H9 (cell line): ENCODE data around the gene TACR2. TPM values are rescaled to one million over a fixed set of nuclear protein-coding genes. Genes with fewer than 3 reads are reported as not detected.

Experiments
- DNase-seq: peaks from one replicate; pipeline ENCODE4 v3.0.0-alpha.2; 2017
- H2AFZ ChIP-seq: one replicate; pipeline ENCODE4 v1.6.1; 2013; ENCODE audit warnings: mild to moderate bottlenecking, low read length, control low read depth, moderate library complexity
- H2AK5ac ChIP-seq: 2 replicates; pipeline ENCODE4 v1.6.1; 2013; ENCODE audit warnings: low read length, control low read depth, mixed read lengths; ENCODE audit not compliant: insufficient read length
- H2BK120ac ChIP-seq: one replicate; pipeline ENCODE4 v1.6.1; 2013; ENCODE audit warnings: low read depth, mild to moderate bottlenecking, low read length, control low read depth, inconsistent platforms; ENCODE audit not compliant: poor library complexity, severe bottlenecking
- H2BK12ac ChIP-seq: 2 replicates; pipeline ENCODE4 v1.6.1; 2013; ENCODE audit warnings: low read length, control low read depth, mixed read lengths, low read depth; ENCODE audit not compliant: insufficient read length
- H2BK15ac ChIP-seq: 2 replicates; pipeline ENCODE4 v1.6.1; 2013; ENCODE audit warnings: low read depth, low read length, control low read depth
- H2BK20ac ChIP-seq: one replicate; pipeline ENCODE4 v1.6.1; 2013; ENCODE audit warnings: low read depth, mild to moderate bottlenecking, low read length, control low read depth, inconsistent platforms; ENCODE audit not compliant: poor library complexity, severe bottlenecking
- H2BK5ac ChIP-seq: 2 replicates; pipeline ENCODE4 v1.6.1; 2013; ENCODE audit warnings: low read length, control low read depth, mixed read lengths; ENCODE audit not compliant: insufficient read length
- H3K14ac ChIP-seq: 2 replicates; pipeline ENCODE4 v1.6.1; 2013; ENCODE audit warnings: low read length, control low read depth; ENCODE audit not compliant: insufficient read depth
- H3K18ac ChIP-seq: 2 replicates; pipeline ENCODE4 v1.6.1; 2013; ENCODE audit warnings: low read depth, mild to moderate bottlenecking, mixed read lengths, low read length, control low read depth; ENCODE audit not compliant: insufficient read length
- H3K23ac ChIP-seq: 2 replicates; pipeline ENCODE4 v1.6.1; 2013; ENCODE audit warnings: low read length, control low read depth, mixed read lengths, low read depth; ENCODE audit not compliant: insufficient read length
- H3K23me2 ChIP-seq: 2 replicates; pipeline ENCODE4 v1.6.1; 2013; ENCODE audit warnings: low read depth, mild to moderate bottlenecking, mixed read lengths, low read length, control low read depth; ENCODE audit not compliant: insufficient read length, poor library complexity, severe bottlenecking
- H3K27ac ChIP-seq: 2 replicates; pipeline ENCODE4 v1.5.1; 2013; ENCODE audit warnings: low read length, control low read depth, mixed read lengths, low read depth; ENCODE audit not compliant: insufficient read length
- H3K27me3 ChIP-seq: 2 replicates; pipeline ENCODE4 v1.6.1; 2013; ENCODE audit warnings: low read length, control low read depth, inconsistent platforms; ENCODE audit not compliant: insufficient read depth
- H3K4ac ChIP-seq: 2 replicates; pipeline ENCODE4 v1.6.1; 2013; ENCODE audit warnings: low read depth, mild to moderate bottlenecking, control low read depth, inconsistent platforms, low read length, moderate library complexity
- H3K4me1 ChIP-seq: 2 replicates; pipeline ENCODE4 v1.6.1; 2013; ENCODE audit warnings: low read length, control low read depth, inconsistent platforms; ENCODE audit not compliant: insufficient read depth
- H3K4me2 ChIP-seq: 2 replicates; pipeline ENCODE4 v1.6.1; 2013; ENCODE audit warnings: low read length, control low read depth, mixed read lengths; ENCODE audit not compliant: insufficient read length, insufficient read depth
- H3K56ac ChIP-seq: 2 replicates; pipeline ENCODE4 v1.6.1; 2013; ENCODE audit warnings: low read depth, mild to moderate bottlenecking, mixed read lengths, low read length, control low read depth; ENCODE audit not compliant: insufficient read length
- H3K79me1 ChIP-seq: 2 replicates; pipeline ENCODE4 v1.6.1; 2013; ENCODE audit warnings: low read depth, mild to moderate bottlenecking, moderate library complexity, low read length, control low read depth, inconsistent platforms; ENCODE audit not compliant: insufficient read depth, poor library complexity, severe bottlenecking
- H3K79me2 ChIP-seq: 2 replicates; pipeline ENCODE4 v1.6.1; 2013; ENCODE audit warnings: low read length, control low read depth, inconsistent platforms; ENCODE audit not compliant: insufficient read depth
- H3K9ac ChIP-seq: 2 replicates; pipeline ENCODE4 v1.6.1; 2013; ENCODE audit warnings: low read length, control low read depth, mixed read lengths; ENCODE audit not compliant: insufficient read length; ENCODE audit errors: extremely low read depth
- H3K9me3 ChIP-seq: one replicate; pipeline ENCODE4 v1.6.1; 2013; ENCODE audit warnings: low read depth, low read length, inconsistent platforms; ENCODE audit not compliant: control insufficient read depth
- H3T11ph ChIP-seq: one replicate; pipeline ENCODE4 v1.6.1; 2013; ENCODE audit warnings: mild to moderate bottlenecking, low read length, control low read depth, inconsistent platforms
- H4K20me1 ChIP-seq: one replicate; pipeline ENCODE4 v1.6.1; 2013; ENCODE audit not compliant: control insufficient read depth, insufficient read length, insufficient read depth
- H4K5ac ChIP-seq: 2 replicates; pipeline ENCODE4 v1.6.1; 2013; ENCODE audit warnings: low read depth, mild to moderate bottlenecking, mixed read lengths, low read length, control low read depth; ENCODE audit not compliant: insufficient read length
- H4K8ac ChIP-seq: replicated peaks from 2 replicates; pipeline ENCODE4 v1.6.1; 2013; ENCODE audit warnings: low read length, control low read depth, mixed read lengths, low read depth; ENCODE audit not compliant: insufficient read length
- H4K91ac ChIP-seq: 2 replicates; pipeline ENCODE4 v1.6.1; 2013; ENCODE audit warnings: low read depth, mild to moderate bottlenecking, moderate library complexity, mixed read lengths, low read length, control low read depth; ENCODE audit not compliant: insufficient read length
- H3K27ac Mint-ChIP-seq, 3 experiments: 2 replicates in 2 of 3; 3 replicates in 1 of 3; pipeline ENCODE4 v1.8.0; 2020 to 2021; ENCODE audit warnings: mixed read lengths in 3 of 3, mild to moderate bottlenecking in 1 of 3, moderate library complexity in 1 of 3
- H3K27me3 Mint-ChIP-seq: 2 replicates; pipeline ENCODE4 v1.8.0; 2021; ENCODE audit warnings: low read depth, mild to moderate bottlenecking, moderate library complexity, mixed read lengths
- H3K36me3 Mint-ChIP-seq, 3 experiments: 2 replicates in 2 of 3; 3 replicates in 1 of 3; pipeline ENCODE4 v1.8.0; 2020 to 2021; ENCODE audit warnings: low read depth in 3 of 3, mixed read lengths in 3 of 3; ENCODE audit not compliant: insufficient read depth in 1 of 3
- H3K4me1 Mint-ChIP-seq, 2 experiments: 2 replicates each; pipeline ENCODE4 v1.8.0; 2020; ENCODE audit warnings: mixed read lengths in 2 of 2
- H3K4me3 Mint-ChIP-seq, 2 experiments: 2 replicates in 1 of 2; 3 replicates in 1 of 2; pipeline ENCODE4 v1.8.0; 2020 to 2021; ENCODE audit warnings: mild to moderate bottlenecking in 2 of 2, mixed read lengths in 2 of 2, moderate library complexity in 1 of 2
- H3K9me3 Mint-ChIP-seq, 2 experiments: 2 replicates in 1 of 2; 3 replicates in 1 of 2; pipeline ENCODE4 v1.8.0; 2020; ENCODE audit warnings: mild to moderate bottlenecking in 2 of 2, mixed read lengths in 2 of 2, moderate library complexity in 1 of 2
- WGBS: extraction: QIAGEN DNeasy Blood & Tissue Kit; methylation state at CpG from one replicate; pipeline ENCODE4 v1.1.7; 2013; ENCODE audit warnings: missing lambda C conversion rate, low lambda C conversion rate, mixed read lengths; ENCODE audit not compliant: insufficient read length; ENCODE audit errors: extremely low coverage; 5-methylcytosine and 5-hydroxymethylcytosine counted together
- total RNA-seq: library from RNA; stranded (reverse); gene quantifications from 2 replicates; pipeline ENCODE4 v1.2.1, GENCODE V29; 2021
- TF ChIP-seq, protein P1 (sequence below): fragments of 200-600 bp; sonication (generic); conservative IDR thresholded peaks from 3 replicates; pipeline ENCODE4 v1.8.0; 2021; ENCODE audit warnings: antibody characterized with exemption, mild to moderate bottlenecking

Gene TACR2
- total RNA-seq, 1 experiment from 2014 or later, result not detected

DNA sequence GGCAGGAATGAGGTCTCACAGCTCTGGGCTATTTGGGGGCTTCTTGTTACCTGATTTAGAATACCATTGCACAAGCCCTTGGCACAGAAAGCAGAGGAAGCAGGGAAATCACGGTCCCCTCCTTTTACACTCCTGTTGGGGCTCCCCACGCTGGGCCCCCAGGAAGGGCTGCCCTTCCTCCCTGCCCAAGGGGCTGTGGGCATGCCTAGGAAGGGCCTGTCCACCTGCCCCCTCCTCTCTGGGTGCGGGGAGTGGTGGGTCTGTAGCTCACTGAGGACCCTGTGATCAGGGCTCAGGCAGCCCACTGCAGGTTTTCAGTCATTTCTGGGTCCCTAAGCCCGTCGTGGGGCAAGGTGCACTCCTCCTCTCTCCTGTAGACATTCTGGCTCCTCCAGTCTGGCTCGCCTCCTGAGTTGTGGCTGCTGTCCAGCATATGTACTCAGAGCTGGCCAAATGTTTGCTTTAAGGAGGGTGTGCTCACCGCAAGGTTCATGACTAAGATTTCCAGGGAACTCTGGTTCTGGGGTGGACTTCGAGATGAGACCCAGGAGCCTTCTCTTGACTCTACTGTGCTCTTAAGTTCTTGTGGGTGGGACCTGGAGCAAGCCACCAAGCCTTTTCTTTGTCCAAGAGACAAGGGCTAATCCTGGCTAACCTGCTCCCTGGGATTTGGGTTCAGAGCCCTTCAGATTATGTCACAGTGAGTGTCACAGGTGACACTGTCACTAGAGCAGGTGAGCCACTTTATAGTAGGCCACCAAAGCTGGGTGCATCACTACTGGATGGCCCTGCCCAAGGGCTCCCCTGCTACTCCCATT is 56.0 kb downstream of the TACR2 start:
- peaks cover 11% of the 10 kb centered on the region for H3K79me1 ChIP-seq
- no peak overlapping the region for H2BK120ac ChIP-seq
- no peaks in the 10 kb centered on the region for H4K20me1 ChIP-seq
- H3K9me3 ChIP-seq, result no peaks in the 10 kb centered on the region
- H2BK12ac ChIP-seq, result no peak overlapping the region
- no peak for DNase-seq
- H3K27ac Mint-ChIP-seq, result peak overlapping the region; percentile 49 to 90 (median 75); a peak in 4 of 7 replicates
- no peak overlapping the region for H3K4me2 ChIP-seq
- WGBS, result no CpG with 5 or more reads among the region's 8 CpGs
- H4K5ac ChIP-seq, result no peak overlapping the region
- H3K36me3 Mint-ChIP-seq, result peaks cover 19 to 39% (median 26%) of the 10 kb centered on the region in 3 experiments; a peak in 6 of 7 replicates
- H3K9ac ChIP-seq, result no peak overlapping the region
- H2BK5ac ChIP-seq, result no peak overlapping the region
- no peak overlapping the region for H4K8ac ChIP-seq
- no peaks in the 10 kb centered on the region for H3K23me2 ChIP-seq
- no peak overlapping the region for H2BK20ac ChIP-seq
- H3K4ac ChIP-seq, result no peak overlapping the region
- H3K18ac ChIP-seq, result no peak overlapping the region
- no peak overlapping the region for H4K91ac ChIP-seq
- no peak overlapping the region; the same call in 1 of the 2 replicates for H3K14ac ChIP-seq
- peaks cover 8% of the 10 kb centered on the region; the same call in 1 of the 2 replicates for H3K79me2 ChIP-seq
- H3T11ph ChIP-seq, result no peak overlapping the region
- H3K4me1 Mint-ChIP-seq, result peaks cover 19 to 22% of the 10 kb centered on the region in 2 experiments
- peak overlapping the region in 1 of 2 experiments; percentile 59; a peak in 2 of 5 replicates for H3K4me3 Mint-ChIP-seq
- no peak overlapping the region for H3K23ac ChIP-seq
- H3K27me3 ChIP-seq, result no peaks in the 10 kb centered on the region
- H2AK5ac ChIP-seq, result no peak overlapping the region
- no peaks in the 10 kb centered on the region for H3K27me3 Mint-ChIP-seq
- no peak overlapping the region for H3K56ac ChIP-seq
- H3K27ac ChIP-seq, result no peak overlapping the region
- TF ChIP-seq, protein P1, sequence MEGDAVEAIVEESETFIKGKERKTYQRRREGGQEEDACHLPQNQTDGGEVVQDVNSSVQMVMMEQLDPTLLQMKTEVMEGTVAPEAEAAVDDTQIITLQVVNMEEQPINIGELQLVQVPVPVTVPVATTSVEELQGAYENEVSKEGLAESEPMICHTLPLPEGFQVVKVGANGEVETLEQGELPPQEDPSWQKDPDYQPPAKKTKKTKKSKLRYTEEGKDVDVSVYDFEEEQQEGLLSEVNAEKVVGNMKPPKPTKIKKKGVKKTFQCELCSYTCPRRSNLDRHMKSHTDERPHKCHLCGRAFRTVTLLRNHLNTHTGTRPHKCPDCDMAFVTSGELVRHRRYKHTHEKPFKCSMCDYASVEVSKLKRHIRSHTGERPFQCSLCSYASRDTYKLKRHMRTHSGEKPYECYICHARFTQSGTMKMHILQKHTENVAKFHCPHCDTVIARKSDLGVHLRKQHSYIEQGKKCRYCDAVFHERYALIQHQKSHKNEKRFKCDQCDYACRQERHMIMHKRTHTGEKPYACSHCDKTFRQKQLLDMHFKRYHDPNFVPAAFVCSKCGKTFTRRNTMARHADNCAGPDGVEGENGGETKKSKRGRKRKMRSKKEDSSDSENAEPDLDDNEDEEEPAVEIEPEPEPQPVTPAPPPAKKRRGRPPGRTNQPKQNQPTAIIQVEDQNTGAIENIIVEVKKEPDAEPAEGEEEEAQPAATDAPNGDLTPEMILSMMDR, result no peak
- no peaks in the 10 kb centered on the region for H3K9me3 Mint-ChIP-seq
- H3K4me1 ChIP-seq, result peaks cover 8% of the 10 kb centered on the region; the same call in 1 of the 2 replicates
- no peak overlapping the region for H2BK15ac ChIP-seq
- no peak overlapping the region for H2AFZ ChIP-seq
